ENCODE measurements around the gene DOK3.

Gene DOK3

DNA sequence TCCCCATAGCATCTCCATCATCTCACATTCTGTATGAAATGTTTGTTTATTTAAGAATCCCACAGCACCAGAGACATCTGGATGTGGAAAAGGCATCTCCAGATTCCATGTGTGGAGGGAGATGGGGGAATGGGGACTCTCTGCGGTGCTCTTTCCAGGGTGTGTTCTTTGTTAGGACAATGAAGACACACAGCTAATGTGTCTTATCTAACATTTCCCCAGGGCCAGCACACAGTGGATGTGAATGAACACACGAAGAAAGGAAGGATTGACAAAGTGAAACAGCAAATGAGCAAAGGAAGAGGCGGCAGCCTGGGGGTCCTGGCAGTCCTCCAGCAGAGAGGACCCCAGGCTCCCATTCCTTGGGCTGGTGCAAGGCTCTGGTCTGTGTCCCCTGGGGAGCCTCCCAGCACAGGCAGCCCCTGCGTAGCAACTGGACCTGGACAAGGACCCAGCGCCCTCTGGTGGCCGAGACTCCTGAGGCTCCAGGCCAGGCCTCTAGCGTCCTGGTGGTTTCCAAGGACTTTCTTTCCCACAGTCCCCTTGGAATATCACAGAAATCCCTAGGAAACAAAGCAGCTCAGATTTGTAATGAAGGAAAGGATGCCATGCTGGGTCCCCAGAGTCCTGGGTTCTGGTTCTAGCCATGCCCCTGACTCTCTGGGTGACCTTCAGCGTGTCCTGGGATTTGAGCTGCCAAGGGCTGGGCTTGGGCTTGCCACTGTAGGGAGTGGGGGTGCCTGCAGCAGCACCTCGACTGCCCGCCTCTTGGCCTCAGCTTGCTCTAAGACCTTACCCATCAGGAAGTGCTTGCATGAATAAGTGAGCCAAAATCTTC is 8.7 kb downstream of the DOK3 start:
- in situ Hi-C loops (cut with MboI; ENCODE audit: low sequenced_read_pairs, unreplicated experiment): no loop called here
- TF ChIP-seq, protein P1, sequence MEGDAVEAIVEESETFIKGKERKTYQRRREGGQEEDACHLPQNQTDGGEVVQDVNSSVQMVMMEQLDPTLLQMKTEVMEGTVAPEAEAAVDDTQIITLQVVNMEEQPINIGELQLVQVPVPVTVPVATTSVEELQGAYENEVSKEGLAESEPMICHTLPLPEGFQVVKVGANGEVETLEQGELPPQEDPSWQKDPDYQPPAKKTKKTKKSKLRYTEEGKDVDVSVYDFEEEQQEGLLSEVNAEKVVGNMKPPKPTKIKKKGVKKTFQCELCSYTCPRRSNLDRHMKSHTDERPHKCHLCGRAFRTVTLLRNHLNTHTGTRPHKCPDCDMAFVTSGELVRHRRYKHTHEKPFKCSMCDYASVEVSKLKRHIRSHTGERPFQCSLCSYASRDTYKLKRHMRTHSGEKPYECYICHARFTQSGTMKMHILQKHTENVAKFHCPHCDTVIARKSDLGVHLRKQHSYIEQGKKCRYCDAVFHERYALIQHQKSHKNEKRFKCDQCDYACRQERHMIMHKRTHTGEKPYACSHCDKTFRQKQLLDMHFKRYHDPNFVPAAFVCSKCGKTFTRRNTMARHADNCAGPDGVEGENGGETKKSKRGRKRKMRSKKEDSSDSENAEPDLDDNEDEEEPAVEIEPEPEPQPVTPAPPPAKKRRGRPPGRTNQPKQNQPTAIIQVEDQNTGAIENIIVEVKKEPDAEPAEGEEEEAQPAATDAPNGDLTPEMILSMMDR (IDR thresholded peaks at IDR 0.05; ENCODE audit: borderline replicate concordance, control extremely low read depth, extremely low read depth, insufficient read depth, missing control alignments): peak; percentile 94
- peak; percentile 77 for DNase-seq (ENCODE audit: low spot score)

DNA sequence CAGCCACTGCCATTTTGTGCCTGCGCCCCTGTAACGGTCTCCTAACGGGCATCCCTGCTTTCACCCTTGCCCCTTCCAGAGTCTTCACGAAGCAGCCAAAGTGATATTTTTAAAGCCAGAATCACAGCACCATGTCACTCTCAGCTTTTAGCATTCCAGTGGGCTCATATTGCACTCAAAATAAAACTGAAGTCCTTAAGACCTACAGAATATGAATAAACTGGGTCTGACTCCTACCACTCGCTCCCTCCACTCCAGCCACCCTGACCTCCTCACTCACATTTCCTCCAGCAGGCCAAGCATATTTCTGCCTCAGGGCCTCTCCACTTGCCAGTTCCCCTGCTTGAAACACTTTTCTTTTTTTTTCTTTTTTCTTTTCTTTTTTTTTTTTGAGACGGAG is 9.8 kb downstream of the DOK3 start:
- no peak for DNase-seq (ENCODE audit: low spot score)
- TF ChIP-seq, protein P1 (IDR thresholded peaks at IDR 0.05; ENCODE audit: borderline replicate concordance, control extremely low read depth, extremely low read depth, insufficient read depth, missing control alignments): no peak
- in situ Hi-C loops (cut with MboI; ENCODE audit: low sequenced_read_pairs, unreplicated experiment): no loop called here

DNA sequence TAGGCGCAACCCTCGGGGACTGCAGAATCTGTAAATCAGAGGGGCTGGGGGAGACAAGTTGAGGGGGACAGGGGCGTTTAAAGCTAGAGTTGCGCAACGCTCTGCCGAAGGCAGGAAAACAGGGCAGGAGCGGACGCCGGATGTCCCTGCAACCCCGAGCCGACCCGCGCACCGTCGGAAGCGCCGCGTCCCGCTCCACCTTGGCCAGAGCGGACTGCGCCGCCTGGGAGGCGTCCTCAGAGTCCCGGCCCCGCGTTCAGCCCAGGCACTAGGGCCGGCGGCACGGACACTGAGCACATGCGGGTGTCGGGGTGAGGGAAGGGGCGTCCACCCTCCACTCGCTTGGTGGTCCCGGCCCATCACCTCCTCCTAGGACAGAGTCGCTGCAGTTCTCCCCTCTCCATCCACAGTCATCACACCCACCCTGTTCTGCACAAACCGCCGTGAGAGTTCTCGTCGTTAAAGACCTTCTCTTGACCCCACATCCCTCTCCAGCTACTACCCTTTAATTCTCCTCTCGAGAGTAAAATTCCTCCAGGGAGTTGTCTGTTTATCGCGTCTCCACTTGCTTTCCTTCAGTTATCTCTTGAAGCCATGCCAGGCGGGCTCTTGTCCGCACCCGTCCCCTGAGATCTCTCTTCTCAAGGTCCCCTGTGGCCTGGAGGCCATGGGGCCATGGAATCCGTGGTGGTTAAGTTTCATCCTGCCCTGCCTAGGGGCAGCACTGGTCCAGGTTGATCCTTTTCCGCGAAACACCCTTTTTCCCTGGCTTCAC is 11.4 kb downstream of the DOK3 start:
- no peak for DNase-seq (ENCODE audit: low spot score)
- TF ChIP-seq, protein P1 (IDR thresholded peaks at IDR 0.05; ENCODE audit: borderline replicate concordance, control extremely low read depth, extremely low read depth, insufficient read depth, missing control alignments): no peak
- in situ Hi-C loops (cut with MboI; ENCODE audit: low sequenced_read_pairs, unreplicated experiment): no loop called here

DNA sequence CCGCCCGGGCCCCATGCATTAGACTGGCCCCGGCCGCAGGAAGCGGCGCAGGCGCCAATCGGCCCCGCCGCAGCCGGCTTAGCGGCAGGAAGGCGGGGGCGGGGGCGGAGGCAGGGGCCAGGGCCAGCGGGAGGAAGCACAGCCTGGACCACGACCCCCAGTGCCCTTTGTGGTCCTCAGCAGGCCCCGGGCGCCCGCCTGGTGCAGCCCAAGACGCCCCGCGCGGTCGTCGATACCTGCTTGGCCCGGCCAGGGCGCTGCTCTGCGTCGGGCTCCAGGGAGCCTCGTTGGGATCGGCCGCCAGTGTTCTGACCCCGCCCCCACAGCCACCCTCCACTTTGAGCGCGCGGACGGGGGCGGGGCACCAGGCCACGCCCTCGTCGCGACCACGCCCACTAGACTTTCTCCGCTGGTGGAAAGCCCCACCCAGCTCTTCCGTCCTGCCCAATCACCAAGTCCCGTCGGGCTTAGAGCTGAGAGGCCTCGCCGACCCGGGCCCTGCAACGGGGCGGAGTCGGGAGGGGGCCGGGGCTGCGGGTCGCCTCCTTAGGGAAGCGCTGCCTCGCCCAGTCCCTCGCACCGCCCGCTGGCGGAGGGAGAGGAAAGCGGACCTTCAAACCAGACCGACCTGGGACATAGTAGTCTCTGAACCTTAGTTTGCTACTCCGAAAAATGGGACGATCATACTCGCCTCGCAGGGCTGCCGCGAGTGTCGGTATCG is 12.2 kb downstream of the DOK3 start, which contains the start of gene PDLIM7:
Gene PDLIM7, minus strand, starts transcription at position 313 of the 721 bp plus-strand sequence. CDS start 1,092 bp downstream, outside the sequence.
- in situ Hi-C loops (cut with MboI; ENCODE audit: low sequenced_read_pairs, unreplicated experiment): no loop called here
- peak; percentile 98 for DNase-seq (ENCODE audit: low spot score)

DNA sequence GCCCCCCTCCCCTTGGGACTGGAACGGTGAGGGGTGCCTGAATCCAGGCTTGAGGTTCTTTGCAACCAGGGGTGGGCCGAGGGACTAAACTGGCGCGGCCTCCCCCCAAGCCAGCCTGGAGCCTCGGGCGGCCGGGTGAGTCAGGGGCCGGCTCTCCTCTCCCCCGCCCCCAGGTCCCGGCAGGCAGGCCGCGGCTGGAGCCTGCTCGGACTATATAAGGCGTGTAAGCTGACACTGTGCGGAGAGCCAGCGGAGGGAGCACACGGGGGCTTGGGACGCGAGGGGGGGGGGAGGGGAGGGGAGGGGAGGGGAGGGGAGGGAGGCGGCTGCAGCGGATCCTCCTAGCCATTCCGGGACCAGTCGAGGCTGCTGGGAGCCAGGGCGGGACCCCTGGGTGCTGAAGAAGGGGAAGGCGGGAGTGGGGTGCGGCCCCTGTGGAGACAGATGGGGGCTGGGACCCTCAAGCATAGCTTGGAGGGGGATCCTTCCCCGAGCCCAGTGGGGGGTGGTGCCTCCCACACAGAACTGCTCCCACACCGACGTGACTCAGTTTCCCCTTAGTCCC is 12.8 kb downstream of the DOK3 start:
- in situ Hi-C loops (cut with MboI; ENCODE audit: low sequenced_read_pairs, unreplicated experiment): no loop called here
- peak; percentile 78 for DNase-seq (ENCODE audit: low spot score)
- TF ChIP-seq, protein P1 (IDR thresholded peaks at IDR 0.05; ENCODE audit: borderline replicate concordance, control extremely low read depth, extremely low read depth, insufficient read depth, missing control alignments): no peak

More for the DNA sequence above, 12.2 kb downstream of the DOK3 start, which contains the start of gene PDLIM7:
- TF ChIP-seq, protein P1 (IDR thresholded peaks at IDR 0.05; ENCODE audit: borderline replicate concordance, control extremely low read depth, extremely low read depth, insufficient read depth, missing control alignments): no peak

All from GM13976 (cell line).